ENCODE data around the gene PCSK7. TPM values are rescaled to one million over a fixed set of nuclear protein-coding genes. Genes with fewer than 3 reads are reported as not detected.

The PCSK7 gene
- total RNA-seq, 1 experiment from 2014 or later: 50.7 TPM

GRCh38 chr11:117229411-117229810 lies 2.5 kb downstream of the PCSK7 start:
- H2BK12ac ChIP-seq (ENCODE audit: insufficient read length, low read depth, low read length): no peak overlapping the region
- WGBS (ENCODE audit: extremely low coverage, insufficient read length, low lambda C conversion rate): no CpG with 5 or more reads among the region's 12 CpGs

More at GRCh38 chr11:117229411-117229810, 2.5 kb downstream of the PCSK7 start:
- Mint-ChIP-seq H3K9me3 (no peaks in the 10 kb centered on the region), H3K4me3 (no peak overlapping the region; a peak in 1 of 5 replicates), H3K27ac (no peak overlapping the region), H3K4me1 (peaks cover 24 to 26% of the 10 kb centered on the region in 2 experiments), H3K27me3 (ENCODE audit: low read depth) (no peaks in the 10 kb centered on the region; the same call in 1 of the 2 replicates), H3K36me3 (ENCODE audit: insufficient read depth in 1 of 3, low read depth in 3 of 3) (peaks cover 6 to 44% (median 17%) of the 10 kb centered on the region in 3 experiments; a peak in 5 of 7 replicates)
- no peak for DNase-seq
- no peaks in the 10 kb centered on the region for H4K20me1 ChIP-seq (ENCODE audit: control insufficient read depth, insufficient read depth, insufficient read length)
- H3K4me1 ChIP-seq (ENCODE audit: insufficient read depth, low read length): no peaks in the 10 kb centered on the region
- no peak overlapping the region for H2BK20ac ChIP-seq (ENCODE audit: low read depth, low read length, poor library complexity, severe bottlenecking)
- no peaks in the 10 kb centered on the region for H3K27me3 ChIP-seq (ENCODE audit: insufficient read depth, low read length)
- no peak overlapping the region for H3K27ac ChIP-seq (ENCODE audit: insufficient read length, low read depth, low read length)
- no peaks in the 10 kb centered on the region for H3K9me3 ChIP-seq (ENCODE audit: control insufficient read depth, low read depth, low read length)
- peaks cover 15% of the 10 kb centered on the region for H3K23me2 ChIP-seq (ENCODE audit: insufficient read length, low read depth, low read length, poor library complexity, severe bottlenecking)
- no peak overlapping the region for H3K23ac ChIP-seq (ENCODE audit: insufficient read length, low read depth, low read length)
- no peak overlapping the region for H2BK15ac ChIP-seq (ENCODE audit: low read depth, low read length)
- no peak overlapping the region for H2BK5ac ChIP-seq (ENCODE audit: insufficient read length, low read length)
- H2AFZ ChIP-seq (ENCODE audit: low read length): no peak overlapping the region
- no peak overlapping the region for H3K56ac ChIP-seq (ENCODE audit: insufficient read length, low read depth, low read length)
- no peak overlapping the region for H4K8ac ChIP-seq (replicated peaks; ENCODE audit: insufficient read length, low read depth, low read length)
- H3K4me2 ChIP-seq (ENCODE audit: insufficient read depth, insufficient read length, low read length): no peak overlapping the region
- no peaks in the 10 kb centered on the region for H3K79me2 ChIP-seq (ENCODE audit: insufficient read depth, low read length)
- no peak overlapping the region for H4K5ac ChIP-seq (ENCODE audit: insufficient read length, low read depth, low read length)
- H4K91ac ChIP-seq (ENCODE audit: insufficient read length, low read depth, low read length): no peak overlapping the region
- H2AK5ac ChIP-seq (ENCODE audit: insufficient read length, low read length): no peak overlapping the region
- no peaks in the 10 kb centered on the region for H3K79me1 ChIP-seq (ENCODE audit: insufficient read depth, low read depth, low read length, poor library complexity, severe bottlenecking)
- H3K9ac ChIP-seq (ENCODE audit: extremely low read depth, insufficient read length, low read length): no peak overlapping the region
- no peak overlapping the region for H3K4ac ChIP-seq (ENCODE audit: low read depth, low read length)
- H3K18ac ChIP-seq (ENCODE audit: insufficient read length, low read depth, low read length): no peak overlapping the region
- no peak overlapping the region for H3T11ph ChIP-seq (ENCODE audit: low read length)
- H2BK120ac ChIP-seq (ENCODE audit: low read depth, low read length, poor library complexity, severe bottlenecking): no peak overlapping the region
- no peak overlapping the region for H3K14ac ChIP-seq (ENCODE audit: insufficient read depth, low read length)
- TF ChIP-seq, protein P1, sequence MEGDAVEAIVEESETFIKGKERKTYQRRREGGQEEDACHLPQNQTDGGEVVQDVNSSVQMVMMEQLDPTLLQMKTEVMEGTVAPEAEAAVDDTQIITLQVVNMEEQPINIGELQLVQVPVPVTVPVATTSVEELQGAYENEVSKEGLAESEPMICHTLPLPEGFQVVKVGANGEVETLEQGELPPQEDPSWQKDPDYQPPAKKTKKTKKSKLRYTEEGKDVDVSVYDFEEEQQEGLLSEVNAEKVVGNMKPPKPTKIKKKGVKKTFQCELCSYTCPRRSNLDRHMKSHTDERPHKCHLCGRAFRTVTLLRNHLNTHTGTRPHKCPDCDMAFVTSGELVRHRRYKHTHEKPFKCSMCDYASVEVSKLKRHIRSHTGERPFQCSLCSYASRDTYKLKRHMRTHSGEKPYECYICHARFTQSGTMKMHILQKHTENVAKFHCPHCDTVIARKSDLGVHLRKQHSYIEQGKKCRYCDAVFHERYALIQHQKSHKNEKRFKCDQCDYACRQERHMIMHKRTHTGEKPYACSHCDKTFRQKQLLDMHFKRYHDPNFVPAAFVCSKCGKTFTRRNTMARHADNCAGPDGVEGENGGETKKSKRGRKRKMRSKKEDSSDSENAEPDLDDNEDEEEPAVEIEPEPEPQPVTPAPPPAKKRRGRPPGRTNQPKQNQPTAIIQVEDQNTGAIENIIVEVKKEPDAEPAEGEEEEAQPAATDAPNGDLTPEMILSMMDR (conservative IDR thresholded peaks at IDR 0.05): no peak
